H9 (cell line): ENCODE measurements around the gene TPTE. TPM values are rescaled to one million over a fixed set of nuclear protein-coding genes. Genes with fewer than 3 reads are reported as not detected.

Experiments
- DNase-seq: peaks from one replicate; pipeline ENCODE4 v3.0.0-alpha.2; 2017
- H2AFZ ChIP-seq: one replicate; pipeline ENCODE4 v1.6.1; 2013; ENCODE audit warnings: mild to moderate bottlenecking, low read length, control low read depth, moderate library complexity
- H2AK5ac ChIP-seq: 2 replicates; pipeline ENCODE4 v1.6.1; 2013; ENCODE audit warnings: low read length, control low read depth, mixed read lengths; ENCODE audit not compliant: insufficient read length
- H2BK120ac ChIP-seq: one replicate; pipeline ENCODE4 v1.6.1; 2013; ENCODE audit warnings: low read depth, mild to moderate bottlenecking, low read length, control low read depth, inconsistent platforms; ENCODE audit not compliant: poor library complexity, severe bottlenecking
- H2BK12ac ChIP-seq: 2 replicates; pipeline ENCODE4 v1.6.1; 2013; ENCODE audit warnings: low read length, control low read depth, mixed read lengths, low read depth; ENCODE audit not compliant: insufficient read length
- H2BK15ac ChIP-seq: 2 replicates; pipeline ENCODE4 v1.6.1; 2013; ENCODE audit warnings: low read depth, low read length, control low read depth
- H2BK20ac ChIP-seq: one replicate; pipeline ENCODE4 v1.6.1; 2013; ENCODE audit warnings: low read depth, mild to moderate bottlenecking, low read length, control low read depth, inconsistent platforms; ENCODE audit not compliant: poor library complexity, severe bottlenecking
- H2BK5ac ChIP-seq: 2 replicates; pipeline ENCODE4 v1.6.1; 2013; ENCODE audit warnings: low read length, control low read depth, mixed read lengths; ENCODE audit not compliant: insufficient read length
- H3K14ac ChIP-seq: 2 replicates; pipeline ENCODE4 v1.6.1; 2013; ENCODE audit warnings: low read length, control low read depth; ENCODE audit not compliant: insufficient read depth
- H3K18ac ChIP-seq: 2 replicates; pipeline ENCODE4 v1.6.1; 2013; ENCODE audit warnings: low read depth, mild to moderate bottlenecking, mixed read lengths, low read length, control low read depth; ENCODE audit not compliant: insufficient read length
- H3K23ac ChIP-seq: 2 replicates; pipeline ENCODE4 v1.6.1; 2013; ENCODE audit warnings: low read length, control low read depth, mixed read lengths, low read depth; ENCODE audit not compliant: insufficient read length
- H3K23me2 ChIP-seq: 2 replicates; pipeline ENCODE4 v1.6.1; 2013; ENCODE audit warnings: low read depth, mild to moderate bottlenecking, mixed read lengths, low read length, control low read depth; ENCODE audit not compliant: insufficient read length, poor library complexity, severe bottlenecking
- H3K27ac ChIP-seq: 2 replicates; pipeline ENCODE4 v1.5.1; 2013; ENCODE audit warnings: low read length, control low read depth, mixed read lengths, low read depth; ENCODE audit not compliant: insufficient read length
- H3K27me3 ChIP-seq: 2 replicates; pipeline ENCODE4 v1.6.1; 2013; ENCODE audit warnings: low read length, control low read depth, inconsistent platforms; ENCODE audit not compliant: insufficient read depth
- H3K4ac ChIP-seq: 2 replicates; pipeline ENCODE4 v1.6.1; 2013; ENCODE audit warnings: low read depth, mild to moderate bottlenecking, control low read depth, inconsistent platforms, low read length, moderate library complexity
- H3K4me1 ChIP-seq: 2 replicates; pipeline ENCODE4 v1.6.1; 2013; ENCODE audit warnings: low read length, control low read depth, inconsistent platforms; ENCODE audit not compliant: insufficient read depth
- H3K4me2 ChIP-seq: 2 replicates; pipeline ENCODE4 v1.6.1; 2013; ENCODE audit warnings: low read length, control low read depth, mixed read lengths; ENCODE audit not compliant: insufficient read length, insufficient read depth
- H3K56ac ChIP-seq: 2 replicates; pipeline ENCODE4 v1.6.1; 2013; ENCODE audit warnings: low read depth, mild to moderate bottlenecking, mixed read lengths, low read length, control low read depth; ENCODE audit not compliant: insufficient read length
- H3K79me1 ChIP-seq: 2 replicates; pipeline ENCODE4 v1.6.1; 2013; ENCODE audit warnings: low read depth, mild to moderate bottlenecking, moderate library complexity, low read length, control low read depth, inconsistent platforms; ENCODE audit not compliant: insufficient read depth, poor library complexity, severe bottlenecking
- H3K79me2 ChIP-seq: 2 replicates; pipeline ENCODE4 v1.6.1; 2013; ENCODE audit warnings: low read length, control low read depth, inconsistent platforms; ENCODE audit not compliant: insufficient read depth
- H3K9ac ChIP-seq: 2 replicates; pipeline ENCODE4 v1.6.1; 2013; ENCODE audit warnings: low read length, control low read depth, mixed read lengths; ENCODE audit not compliant: insufficient read length; ENCODE audit errors: extremely low read depth
- H3K9me3 ChIP-seq: one replicate; pipeline ENCODE4 v1.6.1; 2013; ENCODE audit warnings: low read depth, low read length, inconsistent platforms; ENCODE audit not compliant: control insufficient read depth
- H3T11ph ChIP-seq: one replicate; pipeline ENCODE4 v1.6.1; 2013; ENCODE audit warnings: mild to moderate bottlenecking, low read length, control low read depth, inconsistent platforms
- H4K20me1 ChIP-seq: one replicate; pipeline ENCODE4 v1.6.1; 2013; ENCODE audit not compliant: control insufficient read depth, insufficient read length, insufficient read depth
- H4K5ac ChIP-seq: 2 replicates; pipeline ENCODE4 v1.6.1; 2013; ENCODE audit warnings: low read depth, mild to moderate bottlenecking, mixed read lengths, low read length, control low read depth; ENCODE audit not compliant: insufficient read length
- H4K8ac ChIP-seq: replicated peaks from 2 replicates; pipeline ENCODE4 v1.6.1; 2013; ENCODE audit warnings: low read length, control low read depth, mixed read lengths, low read depth; ENCODE audit not compliant: insufficient read length
- H4K91ac ChIP-seq: 2 replicates; pipeline ENCODE4 v1.6.1; 2013; ENCODE audit warnings: low read depth, mild to moderate bottlenecking, moderate library complexity, mixed read lengths, low read length, control low read depth; ENCODE audit not compliant: insufficient read length
- H3K27ac Mint-ChIP-seq, 3 experiments: 2 replicates in 2 of 3; 3 replicates in 1 of 3; pipeline ENCODE4 v1.8.0; 2020 to 2021; ENCODE audit warnings: mixed read lengths in 3 of 3, mild to moderate bottlenecking in 1 of 3, moderate library complexity in 1 of 3
- H3K27me3 Mint-ChIP-seq: 2 replicates; pipeline ENCODE4 v1.8.0; 2021; ENCODE audit warnings: low read depth, mild to moderate bottlenecking, moderate library complexity, mixed read lengths
- H3K36me3 Mint-ChIP-seq, 3 experiments: 2 replicates in 2 of 3; 3 replicates in 1 of 3; pipeline ENCODE4 v1.8.0; 2020 to 2021; ENCODE audit warnings: low read depth in 3 of 3, mixed read lengths in 3 of 3; ENCODE audit not compliant: insufficient read depth in 1 of 3
- H3K4me1 Mint-ChIP-seq, 2 experiments: 2 replicates each; pipeline ENCODE4 v1.8.0; 2020; ENCODE audit warnings: mixed read lengths in 2 of 2
- H3K4me3 Mint-ChIP-seq, 2 experiments: 2 replicates in 1 of 2; 3 replicates in 1 of 2; pipeline ENCODE4 v1.8.0; 2020 to 2021; ENCODE audit warnings: mild to moderate bottlenecking in 2 of 2, mixed read lengths in 2 of 2, moderate library complexity in 1 of 2
- H3K9me3 Mint-ChIP-seq, 2 experiments: 2 replicates in 1 of 2; 3 replicates in 1 of 2; pipeline ENCODE4 v1.8.0; 2020; ENCODE audit warnings: mild to moderate bottlenecking in 2 of 2, mixed read lengths in 2 of 2, moderate library complexity in 1 of 2
- CTCF ChIP-seq: fragments of 200-600 bp; sonication (generic); conservative IDR thresholded peaks from 3 replicates; pipeline ENCODE4 v1.8.0; 2021; ENCODE audit warnings: antibody characterized with exemption, mild to moderate bottlenecking
- WGBS: extraction: QIAGEN DNeasy Blood & Tissue Kit; methylation state at CpG from one replicate; pipeline ENCODE4 v1.1.7; 2013; ENCODE audit warnings: missing lambda C conversion rate, low lambda C conversion rate, mixed read lengths; ENCODE audit not compliant: insufficient read length; ENCODE audit errors: extremely low coverage; 5-methylcytosine and 5-hydroxymethylcytosine counted together
- total RNA-seq: library from RNA; stranded (reverse); gene quantifications from 2 replicates; pipeline ENCODE4 v1.2.1, GENCODE V29; 2021

The TPTE gene
- total RNA-seq, 1 experiment from 2014 or later: not detected

DNA sequence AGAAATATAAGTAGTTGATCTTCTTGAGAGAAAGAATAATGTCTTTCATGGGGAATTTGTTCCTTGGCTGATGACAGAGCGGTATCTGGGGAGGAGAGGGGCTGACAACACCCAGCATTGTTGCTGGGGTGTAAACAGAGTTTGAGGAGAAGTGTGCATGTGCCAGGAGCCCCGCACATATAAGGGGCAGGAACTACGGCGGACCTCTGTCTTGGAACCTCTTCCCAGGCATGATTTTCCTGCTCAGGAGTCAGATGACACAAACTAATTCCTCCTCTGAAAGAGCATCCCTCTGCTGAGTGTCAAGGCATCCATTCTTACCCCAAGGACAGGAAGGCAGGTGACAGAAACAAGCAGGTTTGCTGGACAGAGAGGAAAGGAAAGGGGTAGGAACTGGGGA is 119.1 kb downstream of the TPTE start:
- no peaks in the 10 kb centered on the region for H4K20me1 ChIP-seq
- no peak overlapping the region for H4K5ac ChIP-seq
- H2BK12ac ChIP-seq: no peak overlapping the region
- no peaks in the 10 kb centered on the region for H3K79me1 ChIP-seq
- Mint-ChIP-seq H3K36me3 (peaks cover 0 to 4% (median 3%) of the 10 kb centered on the region in 3 experiments; a peak in 3 of 7 replicates), H3K4me1 (no peaks in the 10 kb centered on the region), H3K27ac (no peak overlapping the region), H3K9me3 (no peaks in the 10 kb centered on the region), H3K4me3 (no peak overlapping the region), H3K27me3 (no peaks in the 10 kb centered on the region)
- no peak overlapping the region for H4K91ac ChIP-seq
- TF ChIP-seq CTCF: no peak
- H2BK15ac ChIP-seq: no peak overlapping the region
- no peak overlapping the region for H3K56ac ChIP-seq
- H3K23ac ChIP-seq: no peak overlapping the region
- H3K27ac ChIP-seq: no peak overlapping the region
- no peak overlapping the region for H2AFZ ChIP-seq
- no peak overlapping the region for H2BK120ac ChIP-seq
- H3K23me2 ChIP-seq: no peaks in the 10 kb centered on the region
- H3K4me1 ChIP-seq: no peaks in the 10 kb centered on the region
- H3K27me3 ChIP-seq: no peaks in the 10 kb centered on the region
- WGBS: no CpG with 5 or more reads among the region's 4 CpGs
- no peak overlapping the region for H4K8ac ChIP-seq
- no peak overlapping the region for H3K14ac ChIP-seq
- no peak overlapping the region for H2BK5ac ChIP-seq
- no peak overlapping the region for H3K9ac ChIP-seq
- no peak overlapping the region for H2AK5ac ChIP-seq
- H2BK20ac ChIP-seq: no peak overlapping the region
- peaks cover 94% of the 10 kb centered on the region for H3K9me3 ChIP-seq
- H3K18ac ChIP-seq: no peak overlapping the region
- no peak for DNase-seq
- no peak overlapping the region for H3K4ac ChIP-seq
- H3K79me2 ChIP-seq: no peaks in the 10 kb centered on the region
- no peak overlapping the region for H3T11ph ChIP-seq
- H3K4me2 ChIP-seq: no peak overlapping the region
